Stomach (tissue), 4 donors: ENCODE results near the gene MISP.

Source experiments
- EP300 ChIP-seq: sonication (generic); formaldehyde crosslinking; IDR thresholded peaks from one replicate; pipeline ENCODE4 v1.6.1; 2017; ENCODE audit warnings: antibody characterized with exemption
- POLR2A ChIP-seq, 4 donors: fragments of 450-650 bp; IDR thresholded peaks; one replicate each; pipeline ENCODE4 v1.6.1; 2016; ENCODE audit warnings: antibody characterized with exemption in 4 of 4, control low read depth in 2 of 4, mild to moderate bottlenecking in 1 of 4, moderate library complexity in 1 of 4
- POLR2AphosphoS5 ChIP-seq, 3 donors: sonication (generic); formaldehyde crosslinking; IDR thresholded peaks; one replicate each; pipeline ENCODE4 v1.6.1; 2016; ENCODE audit warnings: antibody characterized with exemption in 3 of 3
- TF ChIP-seq, protein P1 (sequence below), 7 experiments: fragments of 450-650 bp in 4 of 7; fragments of 200-600 bp in 3 of 7; sonication (generic) in 3 of 7; IDR thresholded peaks; one replicate each; pipeline ENCODE4 v1.5.1; 2016 to 2019; ENCODE audit warnings: antibody characterized with exemption in 7 of 7, control low read depth in 2 of 7, mild to moderate bottlenecking in 1 of 7

DNA sequence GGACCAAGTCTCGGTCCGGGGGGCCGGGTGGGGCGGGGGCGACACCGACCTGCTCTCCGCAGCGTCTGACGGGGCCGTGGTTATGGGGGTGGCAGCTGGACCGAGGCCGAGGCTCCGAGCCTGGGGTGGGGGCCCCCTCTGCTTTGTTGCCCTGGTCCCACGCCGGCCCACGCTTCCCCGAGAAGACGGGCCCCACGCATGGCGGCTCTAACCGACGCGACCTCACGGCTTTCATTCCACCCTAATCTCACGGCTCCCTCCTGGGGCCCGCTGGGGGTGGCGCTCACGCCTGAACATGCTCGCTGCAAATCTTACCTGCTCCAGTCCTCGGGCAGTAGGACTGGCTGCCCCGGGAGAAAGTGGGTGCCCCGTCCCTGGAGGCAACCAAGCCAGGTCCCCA lies 14.8 kb upstream of the MISP start:
- TF ChIP-seq EP300 (no peak), POLR2A (IDR thresholded peaks at IDR 0.05) (no peak), POLR2AphosphoS5 (IDR thresholded peaks at IDR 0.05) (no peak)
- TF ChIP-seq, protein P1, sequence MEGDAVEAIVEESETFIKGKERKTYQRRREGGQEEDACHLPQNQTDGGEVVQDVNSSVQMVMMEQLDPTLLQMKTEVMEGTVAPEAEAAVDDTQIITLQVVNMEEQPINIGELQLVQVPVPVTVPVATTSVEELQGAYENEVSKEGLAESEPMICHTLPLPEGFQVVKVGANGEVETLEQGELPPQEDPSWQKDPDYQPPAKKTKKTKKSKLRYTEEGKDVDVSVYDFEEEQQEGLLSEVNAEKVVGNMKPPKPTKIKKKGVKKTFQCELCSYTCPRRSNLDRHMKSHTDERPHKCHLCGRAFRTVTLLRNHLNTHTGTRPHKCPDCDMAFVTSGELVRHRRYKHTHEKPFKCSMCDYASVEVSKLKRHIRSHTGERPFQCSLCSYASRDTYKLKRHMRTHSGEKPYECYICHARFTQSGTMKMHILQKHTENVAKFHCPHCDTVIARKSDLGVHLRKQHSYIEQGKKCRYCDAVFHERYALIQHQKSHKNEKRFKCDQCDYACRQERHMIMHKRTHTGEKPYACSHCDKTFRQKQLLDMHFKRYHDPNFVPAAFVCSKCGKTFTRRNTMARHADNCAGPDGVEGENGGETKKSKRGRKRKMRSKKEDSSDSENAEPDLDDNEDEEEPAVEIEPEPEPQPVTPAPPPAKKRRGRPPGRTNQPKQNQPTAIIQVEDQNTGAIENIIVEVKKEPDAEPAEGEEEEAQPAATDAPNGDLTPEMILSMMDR (IDR thresholded peaks at IDR 0.05): no peak
